Aorta (tissue), 5 donors: ENCODE measurements around the gene HOXA2. TPM values are rescaled to one million over a fixed set of nuclear protein-coding genes. Genes with fewer than 3 reads are reported as not detected.
A peak's percentile ranks its signal among the peaks of the same experiment; 100 is the strongest.

Experiments
- ATAC-seq: fragments of 200-7000 bp; cut with Tn5 transposase; one replicate; pipeline ENCODE4 v1.9.1; 2022; ENCODE audit warnings: moderate library complexity; ENCODE audit not compliant: low FRiP score
- DNase-seq, 2 donors: peaks; one replicate each; pipeline ENCODE4 v3.0.0-alpha.2; 2020
- H3K27ac ChIP-seq, 2 donors: one replicate each; pipeline ENCODE4 v1.5.1; 2013; ENCODE audit warnings: low read length in 2 of 2, mild to moderate bottlenecking in 2 of 2, moderate library complexity in 2 of 2, control low read depth in 1 of 2, inconsistent platforms in 1 of 2, low read depth in 1 of 2
- H3K27me3 ChIP-seq, 2 donors: one replicate each; pipeline ENCODE4 v1.6.1; 2013; ENCODE audit warnings: control low read depth in 1 of 2, low read length in 1 of 2, mild to moderate bottlenecking in 1 of 2, moderate library complexity in 1 of 2; ENCODE audit not compliant: insufficient read depth in 2 of 2, control insufficient read depth in 1 of 2
- H3K36me3 ChIP-seq, 2 donors: one replicate each; pipeline ENCODE4 v1.6.1; 2013; ENCODE audit warnings: control low read depth in 1 of 2, low read length in 1 of 2, mild to moderate bottlenecking in 1 of 2; ENCODE audit not compliant: insufficient read depth in 2 of 2, control insufficient read depth in 1 of 2
- H3K4me1 ChIP-seq, 2 donors: one replicate each; pipeline ENCODE4 v1.6.1; 2013; ENCODE audit warnings: low read length in 2 of 2, control low read depth in 1 of 2, mild to moderate bottlenecking in 1 of 2, moderate library complexity in 1 of 2; ENCODE audit not compliant: insufficient read depth in 2 of 2, control insufficient read depth in 1 of 2
- H3K4me3 ChIP-seq, 2 donors: one replicate each; pipeline ENCODE4 v1.5.1; 2013; ENCODE audit warnings: low read length in 2 of 2, control low read depth in 1 of 2, mild to moderate bottlenecking in 1 of 2
- H3K9me3 ChIP-seq: one replicate; pipeline ENCODE4 v1.6.1; 2013; ENCODE audit warnings: mild to moderate bottlenecking, low read length; ENCODE audit not compliant: control insufficient read depth
- WGBS, 2 donors: extraction: QIAGEN DNeasy Blood & Tissue Kit; methylation state at CpG; one replicate each; pipeline ENCODE4 v1.1.7; 2013; 5-methylcytosine and 5-hydroxymethylcytosine counted together
- intact Hi-C, 2 donors: fragments of 100-400 bp; cut with DNase I; formaldehyde crosslinking; loops; one replicate each; pipeline versions ENCODE4 v1.14.2 to v1.15.0; 2022
- polyA plus RNA-seq, 2 donors: library from polyadenylated mRNA; stranded (reverse); fragments of 200-250 nt; gene quantifications; one replicate each; pipeline ENCODE4 v1.2.3, GENCODE V29; 2013
- total RNA-seq, 2 donors: library from RNA; stranded (reverse); fragmentation: NEBNext Ultra II Directional; extraction: Animal tissue kit (Norgen Biotek cat#: 25700); gene quantifications; one replicate each; pipeline ENCODE4 v1.2.1, GENCODE V29; 2021
- donor health status: healthy with polysubstance abuse.
- donor health status: Bipolar disorder and iron deficiency.
- donor health status: DM: no; HTN: no; CAD: no.
- donor health status: DM: no; HTN: no; CAD: no.
- donor health status: DM: yes; HTN: yes; CAD: no.

Gene HOXA2
- total and polyA plus RNA-seq, 4 donors: 1.6 to 4.7 (median 2.9) TPM

GRCh38 chr7:27137640-27138315 is 35.3 kb upstream of the HOXA2 start:
- intact Hi-C loops: no loop called here
- Histone ChIP-seq H3K9me3 (no peaks in the 10 kb centered on the region), H3K27me3 (no peaks in the 10 kb centered on the region), H3K4me1 (no peaks in the 10 kb centered on the region), H3K36me3 (no peaks in the 10 kb centered on the region), H3K27ac (no peak overlapping the region), H3K4me3 (no peak overlapping the region)
- 72 to 82% methylated on average over 2 of the region's 2 CpGs for WGBS, 2 donors
- ATAC-seq (no peak), DNase-seq (no peak)

GRCh38 chr7:27134392-27134791 is 31.9 kb upstream of the HOXA2 start:
- intact Hi-C loops: loop anchor here in 1 of 2 donors (5.0 kb wide), 1 partner anchor 37 kb away; the partner anchor contains the start of gene HOXA1
- Histone ChIP-seq H3K4me3 (no peak overlapping the region), H3K36me3 (no peaks in the 10 kb centered on the region), H3K4me1 (no peaks in the 10 kb centered on the region), H3K27ac (no peak overlapping the region), H3K9me3 (no peaks in the 10 kb centered on the region), H3K27me3 (no peaks in the 10 kb centered on the region)
- 34 to 39% methylated on average over 2 of the region's 2 CpGs for WGBS, 2 donors
- DNase-seq: no peak
- no peak for ATAC-seq

DNA sequence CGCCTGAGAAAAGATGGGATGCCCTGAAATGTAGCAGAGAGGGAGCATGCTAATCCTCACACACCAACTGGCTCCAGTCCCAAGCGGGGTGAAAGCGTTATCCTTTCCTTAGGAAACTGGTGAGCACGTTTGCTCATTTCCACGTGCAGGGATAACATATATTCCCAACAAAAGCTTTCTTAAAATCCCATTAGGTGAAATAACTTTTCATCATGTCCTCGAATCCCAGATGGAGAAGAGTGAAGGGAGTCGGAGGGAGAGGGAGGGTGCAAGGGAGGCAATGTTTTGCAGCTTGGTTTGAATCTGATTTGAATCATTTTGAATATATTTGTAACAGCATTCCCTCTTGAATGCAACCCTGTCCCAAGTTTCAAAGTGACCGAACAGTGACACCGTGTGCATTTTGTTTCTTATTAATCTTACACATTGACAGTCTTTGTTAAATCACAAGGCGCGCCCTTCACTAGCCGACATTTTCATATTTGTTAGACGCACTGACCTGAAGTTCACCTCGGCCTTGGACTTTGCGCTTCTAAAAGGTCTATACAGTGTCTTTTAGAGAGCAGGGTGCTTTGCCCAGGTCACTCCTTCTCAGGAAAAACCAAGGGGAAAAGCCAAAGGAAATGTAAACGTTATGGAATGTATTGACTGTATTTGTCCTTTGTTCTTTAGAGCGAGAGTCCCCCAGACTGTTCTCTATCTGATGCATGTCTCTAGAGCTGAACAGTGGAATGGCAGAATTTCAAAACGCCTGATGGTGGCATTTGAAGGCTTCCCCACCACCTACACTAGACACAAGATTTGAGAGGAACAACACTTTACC is 31.1 kb upstream of the HOXA2 start:
- ATAC-seq (no peak), DNase-seq (no peak)
- H3K4me1 ChIP-seq: no peaks in the 10 kb centered on the region
- intact Hi-C loops: loop anchor here in 1 of 2 donors (5.0 kb wide), 1 partner anchor 36 kb away; the partner anchor contains the start of gene HOXA1
- no peaks in the 10 kb centered on the region for H3K36me3 ChIP-seq
- no peaks in the 10 kb centered on the region for H3K27me3 ChIP-seq
- no peak overlapping the region for H3K27ac ChIP-seq
- H3K4me3 ChIP-seq: no peak overlapping the region
- 75 to 88% methylated on average over 18 of the region's 18 CpGs for WGBS, 2 donors
- H3K9me3 ChIP-seq: no peaks in the 10 kb centered on the region

GRCh38 chr7:27132978-27133377 is 30.5 kb upstream of the HOXA2 start:
- DNase-seq: no peak
- H3K27ac ChIP-seq: no peak overlapping the region
- no peaks in the 10 kb centered on the region for H3K9me3 ChIP-seq
- H3K36me3 ChIP-seq: no peaks in the 10 kb centered on the region
- no peaks in the 10 kb centered on the region for H3K4me1 ChIP-seq
- intact Hi-C loops: loop anchor here in 1 of 2 donors (5.0 kb wide), 1 partner anchor 36 kb away; the partner anchor contains the start of gene HOXA1
- ATAC-seq: no peak
- 70 to 84% methylated on average over 6 of the region's 6 CpGs for WGBS, 2 donors
- no peaks in the 10 kb centered on the region for H3K27me3 ChIP-seq
- H3K4me3 ChIP-seq: no peak overlapping the region

DNA sequence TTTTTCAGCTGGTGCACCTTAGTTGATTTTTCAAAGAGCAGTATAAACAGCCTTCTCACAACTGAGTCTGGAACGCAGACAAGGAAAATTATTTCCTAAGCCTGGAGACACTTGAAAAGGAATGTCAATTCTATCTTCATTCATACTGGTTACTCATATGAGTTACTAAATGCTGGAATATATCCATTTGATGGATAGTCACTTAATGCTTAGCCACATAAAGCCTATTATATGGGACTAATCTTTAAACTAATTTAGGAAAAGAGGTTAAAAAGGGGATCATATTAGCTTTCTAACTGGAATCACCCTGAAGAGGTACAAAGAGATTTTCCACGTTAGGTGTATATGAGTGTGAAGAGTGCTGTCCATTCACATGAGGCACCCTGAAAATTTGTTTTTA is 29.7 kb upstream of the HOXA2 start:
- Histone ChIP-seq H3K36me3 (no peaks in the 10 kb centered on the region), H3K4me1 (no peaks in the 10 kb centered on the region), H3K9me3 (no peaks in the 10 kb centered on the region), H3K4me3 (no peak overlapping the region), H3K27me3 (no peaks in the 10 kb centered on the region), H3K27ac (no peak overlapping the region)
- no peak for ATAC-seq
- WGBS, 2 donors: 72 to 81% methylated on average over 2 of the region's 2 CpGs
- intact Hi-C loops: loop anchor here in 1 of 2 donors (5.0 kb wide), 1 partner anchor 35 kb away; the partner anchor contains the start of gene HOXA1
- no peak for DNase-seq

- peak overlapping the region; percentile 16 to 50 for H3K4me3 ChIP-seq
- intact Hi-C loops: loop anchor here in 1 of 2 donors (5.0 kb wide), 1 partner anchor 34 kb away; the partner anchor contains the start of gene HOXA1
- H3K27ac ChIP-seq: no peak overlapping the region
- no peaks in the 10 kb centered on the region for H3K36me3 ChIP-seq
- no peaks in the 10 kb centered on the region for H3K4me1 ChIP-seq
- WGBS, 2 donors: 42 to 44% methylated on average over 12 of the region's 12 CpGs
- DNase-seq (no peak), ATAC-seq (no peak)
- H3K27me3 ChIP-seq: no peaks in the 10 kb centered on the region
- no peaks in the 10 kb centered on the region for H3K9me3 ChIP-seq
Observed at GRCh38 chr7:27131390-27131819, 28.9 kb upstream of the HOXA2 start.

DNA sequence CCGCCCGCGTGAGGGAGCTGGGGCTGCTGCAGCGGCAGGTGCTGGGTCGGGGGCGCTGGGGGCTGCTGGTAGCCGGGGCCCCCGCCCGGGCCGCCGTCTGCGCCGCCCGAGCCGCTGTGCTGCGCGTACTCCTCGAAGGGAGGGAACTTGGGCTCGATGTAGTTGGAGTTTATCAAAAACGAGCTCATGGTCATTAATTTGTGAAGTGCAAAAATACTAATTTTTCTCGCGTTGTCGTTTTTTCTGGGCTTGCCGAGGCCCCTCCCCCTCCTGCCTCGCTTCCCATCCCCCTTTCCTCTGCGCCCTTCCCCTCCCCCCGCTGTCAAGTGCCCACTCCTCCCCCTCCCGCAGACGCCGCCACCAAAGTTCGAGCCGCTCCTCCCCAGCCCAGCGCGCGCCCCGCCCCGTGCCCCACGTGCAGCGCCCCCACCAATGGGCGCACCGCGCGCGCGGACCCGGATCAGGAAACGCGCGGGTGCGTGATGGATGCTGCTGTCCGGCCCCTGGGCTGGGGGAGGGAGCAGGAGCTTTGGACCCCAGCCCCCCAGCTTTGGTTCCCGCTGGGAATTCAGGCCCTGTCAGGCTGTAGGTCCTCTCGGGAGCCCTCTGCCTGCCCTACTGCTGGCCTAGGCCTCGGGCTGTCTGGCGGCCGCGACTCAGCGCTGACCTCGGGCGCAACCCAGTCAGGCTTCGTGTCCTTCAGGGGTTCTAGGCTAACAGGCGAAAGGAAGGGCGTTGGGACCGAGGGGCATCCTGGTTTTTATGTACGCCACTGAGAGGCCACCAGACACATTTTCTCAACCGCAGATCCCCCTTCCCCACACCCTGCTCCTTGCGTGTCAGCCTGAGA is 28.3 kb upstream of the HOXA2 start, which contains the start of gene HOXA4:
Gene HOXA4 (minus strand): TSS at position 218 of the 850 bp plus-strand sequence. CDS start 24 bp downstream, at position 194.
- H3K9me3 ChIP-seq: no peaks in the 10 kb centered on the region
- H3K27ac ChIP-seq: peak within 1 kb of the TSS; percentile 31 to 68
- WGBS, 2 donors: 1 to 4% methylated on average over 62 to 67 of the region's 67 CpGs
- peak within 1 kb of the TSS; percentile 89 to 90 for H3K4me3 ChIP-seq
- no peaks in the 10 kb centered on the region for H3K27me3 ChIP-seq
- intact Hi-C loops: loop anchor here in 1 of 2 donors (5.0 kb wide), 1 partner anchor 33 kb away; the partner anchor contains the start of gene HOXA1
- ATAC-seq (peak; percentile 97), DNase-seq (peak; percentile 96 to 98)
- H3K36me3 ChIP-seq: no peaks in the 10 kb centered on the region
- H3K4me1 ChIP-seq: no peaks in the 10 kb centered on the region
